K562 (cell line): ENCODE measurements around the gene CHORDC1. TPM values are rescaled to one million over a fixed set of nuclear protein-coding genes. Genes with fewer than 3 reads are reported as not detected.

Experiments used
- ATAC-seq: fragments of 200-7000 bp; cut with Tn5 transposase; 3 replicates; pipeline ENCODE4 v1.9.1; 2020; ENCODE audit warnings: moderate library complexity
- BruUV-seq: library from RNA; stranded (reverse); fragments of 400-500 nt; replicated peaks from 2 replicates; lab custom pipeline; 2021; lab: Mats Ljungman, UMichigan
- CTCF ChIA-PET: fragments of 300-600 bp; formaldehyde crosslinking; extraction: SDS; loops from one replicate; lab custom pipeline; 2021; ENCODE audit warnings: low intra/inter-chr PET ratio; lab: Yijun Ruan, JAX
- POLR2A ChIA-PET: fragments of 300-600, 350-650 bp; sonication (Branson Sonifier 250); formaldehyde crosslinking; extraction: SDS; loops from one replicate; lab custom pipeline; 2021; ENCODE audit warnings: antibody characterized with exemption, inconsistent platforms; lab: Yijun Ruan, JAX
- DNase-seq, 4 experiments: peaks; one replicate each; pipeline versions ENCODE4 v3.0.0 to v3.0.0-alpha.2; 2011 to 2018; ENCODE audit warnings: low spot score in 3 of 4, mixed read lengths in 3 of 4; ENCODE audit errors: extremely low read depth in 1 of 4
- FAIRE-seq: peaks from 2 replicates; lab custom pipeline; 2011; peaks lifted over from hg19 to GRCh38; lab: Jason Lieb, UNC
- H2AFZ ChIP-seq: 2 replicates; pipeline ENCODE4 v1.6.0; 2011; ENCODE audit warnings: low read depth, low read length, control low read depth, inconsistent platforms
- H3K27ac ChIP-seq: fragments of 200-600 bp; 3 replicates; pipeline ENCODE4 v1.8.0; 2011; ENCODE audit warnings: low read depth, mild to moderate bottlenecking, control low read depth, inconsistent platforms, low read length, moderate library complexity, mixed read lengths; ENCODE audit errors: extremely low read depth
- H3K27me3 ChIP-seq, 2 experiments: fragments of 300-600 bp in 1 of 2; 2 replicates in 1 of 2; 3 replicates in 1 of 2; pipeline versions ENCODE4 v1.6.0 to v1.8.0; 2011; ENCODE audit warnings: inconsistent platforms in 2 of 2, low read length in 2 of 2, mild to moderate bottlenecking in 1 of 2, mixed read lengths in 1 of 2, moderate library complexity in 1 of 2; ENCODE audit not compliant: control insufficient read depth in 2 of 2, insufficient read depth in 2 of 2
- H3K36me3 ChIP-seq: fragments of 300-600 bp; 3 replicates; pipeline ENCODE4 v1.8.0; 2011; ENCODE audit warnings: mild to moderate bottlenecking, low read length, inconsistent platforms; ENCODE audit not compliant: control insufficient read depth, insufficient read depth
- H3K4me1 ChIP-seq, 2 experiments: fragments of 200-600 bp in 1 of 2; replicated peaks in 1 of 2; 2 replicates in 1 of 2; 3 replicates in 1 of 2; pipeline versions ENCODE4 v1.5.1 to v1.8.0; 2011; ENCODE audit warnings: inconsistent platforms in 2 of 2, low read length in 2 of 2, mild to moderate bottlenecking in 1 of 2, mixed read lengths in 1 of 2, moderate library complexity in 1 of 2; ENCODE audit not compliant: control insufficient read depth in 2 of 2, insufficient read depth in 2 of 2
- H3K4me2 ChIP-seq: 2 replicates; pipeline ENCODE4 v1.6.1; 2011; ENCODE audit warnings: low read length, control low read depth, inconsistent platforms, mixed read lengths; ENCODE audit not compliant: insufficient read depth
- H3K4me3 ChIP-seq: fragments of 200-600 bp; sonication (generic), shearing (Covaris generic); 2 replicates; pipeline ENCODE4 v1.5.1; 2016; ENCODE audit warnings: control low read depth, inconsistent platforms
- H3K79me2 ChIP-seq: fragments of 200-600 bp; 3 replicates; pipeline ENCODE4 v1.8.0; 2011; ENCODE audit warnings: low read length, inconsistent platforms; ENCODE audit not compliant: control insufficient read depth, insufficient read depth
- H3K9ac ChIP-seq, 2 experiments: 2 replicates each; pipeline versions ENCODE4 v1.6.0 to v1.6.1; 2011; ENCODE audit warnings: low read depth in 2 of 2, low read length in 2 of 2, control low read depth in 1 of 2, inconsistent platforms in 1 of 2, mild to moderate bottlenecking in 1 of 2, mixed read lengths in 1 of 2; ENCODE audit not compliant: insufficient read depth in 1 of 2
- H3K9me1 ChIP-seq: one replicate; pipeline ENCODE4 v1.6.0; 2011; ENCODE audit warnings: inconsistent platforms, mild to moderate bottlenecking, low read length, moderate library complexity; ENCODE audit not compliant: control insufficient read depth, insufficient read depth
- H3K9me3 ChIP-seq: replicated peaks from 2 replicates; pipeline ENCODE4 v1.5.1; 2011; ENCODE audit warnings: low read depth, low read length, inconsistent platforms; ENCODE audit not compliant: control insufficient read depth, insufficient read depth
- H4K20me1 ChIP-seq: replicated peaks from 2 replicates; pipeline ENCODE4 v1.6.1; 2011; ENCODE audit warnings: low read length, inconsistent platforms, mixed read lengths; ENCODE audit not compliant: control insufficient read depth, insufficient read depth
- CEBPG ChIP-seq, 3 experiments: fragments of 200-800 bp in 1 of 3; sonication (Bioruptor generic) in 1 of 3; sonication (generic) in 1 of 3; formaldehyde crosslinking in 1 of 3; IDR thresholded peaks in 2 of 3; conservative IDR thresholded peaks in 1 of 3; 2 replicates each; pipeline versions ENCODE4 v1.6.1 to v1.8.0; 2016 to 2022; ENCODE audit warnings: missing compliant biosample characterization in 2 of 3, missing genetic modification characterization in 2 of 3, mild to moderate bottlenecking in 1 of 3, missing genetic modification reagents in 1 of 3
- LEF1 ChIP-seq: fragments of 450-650 bp; IDR thresholded peaks from 2 replicates; pipeline ENCODE4 v1.6.1; 2016; ENCODE audit warnings: mild to moderate bottlenecking
- MTF1 ChIP-seq: fragments of 250-450 bp; sonication (Bioruptor Pico); IDR thresholded peaks from 2 replicates; pipeline ENCODE4 v1.9.0; 2021; ENCODE audit warnings: moderate library complexity, mild to moderate bottlenecking, inconsistent platforms, borderline replicate concordance
- PHB2 ChIP-seq: fragments of 450-650 bp; IDR thresholded peaks from 2 replicates; pipeline ENCODE4 v1.6.1; 2017; ENCODE audit warnings: low read depth
- POLR2G ChIP-seq: fragments of 200-400 bp; formaldehyde crosslinking; IDR thresholded peaks from 2 replicates; pipeline ENCODE4 v1.6.1; 2017; ENCODE audit warnings: low read depth, mild to moderate bottlenecking, antibody characterized with exemption, low read length, moderate library complexity
- PTBP1 ChIP-seq: fragments of 200-400 bp; formaldehyde crosslinking; IDR thresholded peaks from 2 replicates; pipeline ENCODE4 v1.6.1; 2017; ENCODE audit warnings: low read depth, low read length
- SETDB1 ChIP-seq: IDR thresholded peaks from one replicate; pipeline ENCODE4 v1.6.1; 2012; ENCODE audit warnings: low read length, control low read depth, inconsistent platforms
- TAF1 ChIP-seq: IDR thresholded peaks from 2 replicates; pipeline ENCODE4 v1.6.1; 2011; ENCODE audit warnings: mild to moderate bottlenecking, low read length, moderate library complexity; ENCODE audit not compliant: insufficient read depth, control insufficient read depth, severe bottlenecking; ENCODE audit errors: extremely low read depth
- ZBTB12 ChIP-seq: fragments of 250-450 bp; sonication (Bioruptor Pico); IDR thresholded peaks from 2 replicates; pipeline ENCODE4 v1.4.0; 2020
- ZNF124 ChIP-seq: sonication (generic); formaldehyde crosslinking; IDR thresholded peaks from 2 replicates; pipeline ENCODE4 v1.8.1; 2022; ENCODE audit warnings: missing genetic modification reagents
- ZNF174 ChIP-seq: fragments of 250-450 bp; sonication (Bioruptor Pico); IDR thresholded peaks from 2 replicates; pipeline ENCODE4 v1.4.0; 2020; ENCODE audit warnings: mild to moderate bottlenecking
- WGBS: fragments of 100-300 bp; shearing (Covaris generic); methylation state at CpG from one replicate; pipeline ENCODE4 v1.1.6; 2016; ENCODE audit warnings: low coverage, mixed read lengths; ENCODE audit not compliant: insufficient coverage; ENCODE audit errors: missing lambda C conversion rate; 5-methylcytosine and 5-hydroxymethylcytosine counted together
- in situ Hi-C: fragments of 300-500 bp; cut with MboI; formaldehyde crosslinking; loops from 4 replicates; pipeline ENCODE4 v1.15.0; 2018; ENCODE audit warnings: inconsistent platforms, mixed read lengths
- intact Hi-C: fragments of 100-400 bp; cut with micrococcal nuclease; formaldehyde crosslinking; loops from 2 replicates; pipeline ENCODE4 v1.14.2; 2022
- polyA plus RNA-seq, 8 experiments: library from polyadenylated mRNA; depleted of rRNA in 4 of 8; stranded (reverse) in 5 of 8; unstranded in 3 of 8; fragments of >200 nt; fragmentation: Nextera tagmentation in 2 of 8; fragmentation: Illumina TruSeq in 1 of 8; extraction: Ambion mirVana in 2 of 8; extraction: Trizol in 1 of 8; gene quantifications; 2 replicates each; pipeline versions ENCODE4 v1.2.1 to v1.2.3, GENCODE V29; 2011 to 2014; ENCODE audit warnings: inconsistent platforms in 1 of 8, missing spikeins in 1 of 8
- total RNA-seq, 7 experiments: library from RNA; depleted of rRNA in 6 of 7; stranded (reverse); fragments of >200 nt in 6 of 7; fragmentation: Illumina TruSeq in 2 of 7; extraction: Trizol in 2 of 7; gene quantifications; 2 replicates each; pipeline versions ENCODE4 v1.2.1 to v1.2.3, GENCODE V29; 2011 to 2021; ENCODE audit warnings: low replicate concordance in 1 of 7

CHORDC1 gene
- total and polyA plus RNA-seq, 9 of the 15 experiments (the other 6 are each of a cell fraction or from before 2014, with no cell fraction given), result 68.7 to 148 (median 112) TPM

GRCh38 chr11:90171359-90171758 lies 51.5 kb downstream of the CHORDC1 start:
- BruUV-seq, result no TSS peak
- H3K9ac ChIP-seq, result no peak overlapping the region
- in situ Hi-C loops, result no loop called here
- intact Hi-C loops, result no loop called here
- H3K27me3 ChIP-seq, result no peaks in the 10 kb centered on the region
- FAIRE-seq, result no peak
- CTCF ChIA-PET, result no interaction called here
- H3K9me1 ChIP-seq, result no peaks in the 10 kb centered on the region
- POLR2A ChIA-PET, result no interaction called here
- peaks cover 0 to 8% of the 10 kb centered on the region in 2 experiments; a peak in 2 of 5 replicates for H3K4me1 ChIP-seq
- H3K79me2 ChIP-seq, result no peaks in the 10 kb centered on the region
- TF ChIP-seq SETDB1 (no peak), ZNF124 (CRISPR knock-in tag) (no peak)
- no peaks in the 10 kb centered on the region for H3K9me3 ChIP-seq
- no peaks in the 10 kb centered on the region for H3K36me3 ChIP-seq
- DNase-seq, result no peak
- no peak for ATAC-seq
- H3K4me2 ChIP-seq, result no peak overlapping the region
- H4K20me1 ChIP-seq, result no peaks in the 10 kb centered on the region
- no peak overlapping the region for H2AFZ ChIP-seq
- no peak overlapping the region for H3K27ac ChIP-seq
- no peak overlapping the region for H3K4me3 ChIP-seq

- Histone ChIP-seq H3K27me3 (no peaks in the 10 kb centered on the region), H3K27ac (no peak overlapping the region), H3K9me3 (no peaks in the 10 kb centered on the region), H3K4me3 (no peak overlapping the region), H4K20me1 (no peaks in the 10 kb centered on the region), H3K79me2 (no peaks in the 10 kb centered on the region), H3K9me1 (no peaks in the 10 kb centered on the region), H3K9ac (no peak overlapping the region), H3K4me1 (peaks cover 0 to 8% of the 10 kb centered on the region in 2 experiments; a peak in 2 of 5 replicates), H2AFZ (no peak overlapping the region), H3K36me3 (no peaks in the 10 kb centered on the region), H3K4me2 (no peak overlapping the region)
- 8% methylated on average over 3 of the region's 3 CpGs for WGBS
- intact Hi-C loops (no loop called here), in situ Hi-C loops (no loop called here)
- no peak for DNase-seq
- ATAC-seq, result no peak
- ChIA-PET POLR2A (no interaction called here), CTCF (no interaction called here)
- FAIRE-seq, result no peak
- no TSS peak for BruUV-seq
- TF ChIP-seq PHB2 (no peak), TAF1 (no peak), CEBPG (CRISPR knock-in tag; IDR thresholded peaks at IDR 0.05) (no peak), CEBPG (tag; conservative IDR thresholded peaks at IDR 0.05 in 1 of 2, IDR thresholded peaks at IDR 0.05 in 1 of 2) (peak; percentile 23 to 66; a peak in 2 of 4 replicates), PTBP1 (no peak), ZNF174 (CRISPR knock-in tag) (no peak), ZBTB12 (CRISPR knock-in tag) (no peak), POLR2G (no peak), LEF1 (no peak), MTF1 (no peak)
Measured at GRCh38 chr11:90168571-90168970, 54.3 kb downstream of the CHORDC1 start.
